ENCODE measurements around the gene NUDC. TPM values are rescaled to one million over a fixed set of nuclear protein-coding genes. Genes with fewer than 3 reads are reported as not detected.
A peak's percentile ranks its signal among the peaks of the same experiment; 100 is the strongest.

NUDC gene
- total and polyA plus RNA-seq, 2 of the 13 experiments (the other 11 are each of a cell fraction or from before 2014, with no cell fraction given) = 34.7 to 104 TPM

DNA sequence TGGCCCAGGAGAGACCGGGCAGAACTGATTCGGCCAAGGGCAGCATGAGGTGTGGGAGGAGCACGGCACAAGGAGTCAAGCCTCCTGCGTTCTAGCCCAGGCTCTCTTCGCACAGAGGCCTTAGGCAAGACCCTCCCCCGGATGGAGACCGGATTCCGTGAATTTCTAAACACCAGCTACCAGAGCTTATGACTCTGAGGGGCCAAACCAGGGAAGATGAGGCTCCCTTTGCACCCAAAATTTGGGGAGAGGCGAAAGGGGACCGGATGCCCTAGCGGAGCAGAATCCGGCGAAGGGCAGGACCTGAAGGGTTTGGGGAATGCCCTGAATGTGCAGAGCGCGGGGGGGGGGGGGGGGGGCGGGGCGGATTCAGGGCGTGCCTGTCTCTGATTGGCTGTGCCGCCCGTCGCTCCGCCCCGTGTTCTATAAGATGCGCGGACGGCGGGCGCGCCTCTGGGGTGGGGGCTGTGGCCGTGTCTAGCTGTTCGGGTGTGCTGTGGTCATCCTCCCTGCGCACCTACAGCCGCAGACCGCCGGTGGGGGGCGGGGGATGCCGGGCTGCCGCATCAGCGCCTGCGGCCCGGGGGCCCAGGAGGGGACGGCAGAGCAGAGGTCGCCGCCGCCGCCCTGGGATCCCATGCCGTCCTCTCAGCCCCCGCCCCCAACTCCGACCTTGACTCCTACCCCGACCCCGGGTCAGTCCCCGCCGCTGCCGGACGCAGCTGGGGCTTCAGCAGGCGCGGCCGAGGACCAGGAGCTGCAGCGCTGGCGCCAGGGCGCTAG is 71.9 kb downstream of the NUDC start, which contains the start of gene TRNP1 (continued):
- TF ChIP-seq ZNF253 (CRISPR knock-in tag; IDR thresholded peaks at IDR 0.05; ENCODE audit: borderline replicate concordance) (peak; percentile 69; the same call in 1 of the 2 replicates), SIN3B (IDR thresholded peaks at IDR 0.05; ENCODE audit: low read length) (no peak), RXRB (CRISPR knock-in tag; IDR thresholded peaks at IDR 0.05; ENCODE audit: borderline replicate concordance) (peak; percentile 92), MEF2D (CRISPR knock-in tag; IDR thresholded peaks at IDR 0.05) (no peak), ZNF264 (CRISPR knock-in tag; IDR thresholded peaks at IDR 0.05) (peak; percentile 64; the same call in 1 of the 2 replicates), HCFC1 (IDR thresholded peaks at IDR 0.05; ENCODE audit: low read depth, low read length) (no peak), ZNF577 (CRISPR knock-in tag; IDR thresholded peaks at IDR 0.05; ENCODE audit: borderline replicate concordance, low read depth) (no peak; the same call in 1 of the 2 replicates), MXI1 (IDR thresholded peaks at IDR 0.05; ENCODE audit: borderline replicate concordance, low read depth, low read length) (peak; percentile 64; the same call in 1 of the 3 replicates), CREB1 (IDR thresholded peaks at IDR 0.05) (peak; percentile 56), CREB1 (CRISPR knock-in tag; IDR thresholded peaks at IDR 0.05) (no peak; the same call in 1 of the 2 replicates), MZF1 (CRISPR knock-in tag; IDR thresholded peaks at IDR 0.05; ENCODE audit: borderline replicate concordance) (no peak), MXD4 (CRISPR knock-in tag; IDR thresholded peaks at IDR 0.05) (no peak)
- TF ChIP-seq, protein P1, sequence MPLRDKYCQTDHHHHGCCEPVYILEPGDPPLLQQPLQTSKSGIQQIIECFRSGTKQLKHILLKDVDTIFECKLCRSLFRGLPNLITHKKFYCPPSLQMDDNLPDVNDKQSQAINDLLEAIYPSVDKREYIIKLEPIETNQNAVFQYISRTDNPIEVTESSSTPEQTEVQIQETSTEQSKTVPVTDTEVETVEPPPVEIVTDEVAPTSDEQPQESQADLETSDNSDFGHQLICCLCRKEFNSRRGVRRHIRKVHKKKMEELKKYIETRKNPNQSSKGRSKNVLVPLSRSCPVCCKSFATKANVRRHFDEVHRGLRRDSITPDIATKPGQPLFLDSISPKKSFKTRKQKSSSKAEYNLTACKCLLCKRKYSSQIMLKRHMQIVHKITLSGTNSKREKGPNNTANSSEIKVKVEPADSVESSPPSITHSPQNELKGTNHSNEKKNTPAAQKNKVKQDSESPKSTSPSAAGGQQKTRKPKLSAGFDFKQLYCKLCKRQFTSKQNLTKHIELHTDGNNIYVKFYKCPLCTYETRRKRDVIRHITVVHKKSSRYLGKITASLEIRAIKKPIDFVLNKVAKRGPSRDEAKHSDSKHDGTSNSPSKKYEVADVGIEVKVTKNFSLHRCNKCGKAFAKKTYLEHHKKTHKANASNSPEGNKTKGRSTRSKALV (CRISPR knock-in tag; IDR thresholded peaks at IDR 0.05) = peak; percentile 46; the same call in 1 of the 2 replicates
- TF ChIP-seq, protein P2, sequence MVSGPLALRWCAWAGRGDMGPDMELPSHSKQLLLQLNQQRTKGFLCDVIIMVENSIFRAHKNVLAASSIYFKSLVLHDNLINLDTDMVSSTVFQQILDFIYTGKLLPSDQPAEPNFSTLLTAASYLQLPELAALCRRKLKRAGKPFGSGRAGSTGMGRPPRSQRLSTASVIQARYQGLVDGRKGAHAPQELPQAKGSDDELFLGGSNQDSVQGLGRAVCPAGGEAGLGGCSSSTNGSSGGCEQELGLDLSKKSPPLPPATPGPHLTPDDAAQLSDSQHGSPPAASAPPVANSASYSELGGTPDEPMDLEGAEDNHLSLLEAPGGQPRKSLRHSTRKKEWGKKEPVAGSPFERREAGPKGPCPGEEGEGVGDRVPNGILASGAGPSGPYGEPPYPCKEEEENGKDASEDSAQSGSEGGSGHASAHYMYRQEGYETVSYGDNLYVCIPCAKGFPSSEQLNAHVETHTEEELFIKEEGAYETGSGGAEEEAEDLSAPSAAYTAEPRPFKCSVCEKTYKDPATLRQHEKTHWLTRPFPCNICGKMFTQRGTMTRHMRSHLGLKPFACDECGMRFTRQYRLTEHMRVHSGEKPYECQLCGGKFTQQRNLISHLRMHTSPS (CRISPR knock-in tag; IDR thresholded peaks at IDR 0.05; ENCODE audit: low read depth) = no peak
- TF ChIP-seq, protein P3, sequence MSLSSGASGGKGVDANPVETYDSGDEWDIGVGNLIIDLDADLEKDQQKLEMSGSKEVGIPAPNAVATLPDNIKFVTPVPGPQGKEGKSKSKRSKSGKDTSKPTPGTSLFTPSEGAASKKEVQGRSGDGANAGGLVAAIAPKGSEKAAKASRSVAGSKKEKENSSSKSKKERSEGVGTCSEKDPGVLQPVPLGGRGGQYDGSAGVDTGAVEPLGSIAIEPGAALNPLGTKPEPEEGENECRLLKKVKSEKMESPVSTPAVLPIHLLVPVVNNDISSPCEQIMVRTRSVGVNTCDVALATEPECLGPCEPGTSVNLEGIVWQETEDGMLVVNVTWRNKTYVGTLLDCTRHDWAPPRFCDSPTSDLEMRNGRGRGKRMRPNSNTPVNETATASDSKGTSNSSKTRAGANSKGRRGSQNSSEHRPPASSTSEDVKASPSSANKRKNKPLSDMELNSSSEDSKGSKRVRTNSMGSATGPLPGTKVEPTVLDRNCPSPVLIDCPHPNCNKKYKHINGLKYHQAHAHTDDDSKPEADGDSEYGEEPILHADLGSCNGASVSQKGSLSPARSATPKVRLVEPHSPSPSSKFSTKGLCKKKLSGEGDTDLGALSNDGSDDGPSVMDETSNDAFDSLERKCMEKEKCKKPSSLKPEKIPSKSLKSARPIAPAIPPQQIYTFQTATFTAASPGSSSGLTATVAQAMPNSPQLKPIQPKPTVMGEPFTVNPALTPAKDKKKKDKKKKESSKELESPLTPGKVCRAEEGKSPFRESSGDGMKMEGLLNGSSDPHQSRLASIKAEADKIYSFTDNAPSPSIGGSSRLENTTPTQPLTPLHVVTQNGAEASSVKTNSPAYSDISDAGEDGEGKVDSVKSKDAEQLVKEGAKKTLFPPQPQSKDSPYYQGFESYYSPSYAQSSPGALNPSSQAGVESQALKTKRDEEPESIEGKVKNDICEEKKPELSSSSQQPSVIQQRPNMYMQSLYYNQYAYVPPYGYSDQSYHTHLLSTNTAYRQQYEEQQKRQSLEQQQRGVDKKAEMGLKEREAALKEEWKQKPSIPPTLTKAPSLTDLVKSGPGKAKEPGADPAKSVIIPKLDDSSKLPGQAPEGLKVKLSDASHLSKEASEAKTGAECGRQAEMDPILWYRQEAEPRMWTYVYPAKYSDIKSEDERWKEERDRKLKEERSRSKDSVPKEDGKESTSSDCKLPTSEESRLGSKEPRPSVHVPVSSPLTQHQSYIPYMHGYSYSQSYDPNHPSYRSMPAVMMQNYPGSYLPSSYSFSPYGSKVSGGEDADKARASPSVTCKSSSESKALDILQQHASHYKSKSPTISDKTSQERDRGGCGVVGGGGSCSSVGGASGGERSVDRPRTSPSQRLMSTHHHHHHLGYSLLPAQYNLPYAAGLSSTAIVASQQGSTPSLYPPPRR (CRISPR knock-in tag; IDR thresholded peaks at IDR 0.05; ENCODE audit: borderline replicate concordance) = peak; percentile 90
- TF ChIP-seq, protein P4, sequence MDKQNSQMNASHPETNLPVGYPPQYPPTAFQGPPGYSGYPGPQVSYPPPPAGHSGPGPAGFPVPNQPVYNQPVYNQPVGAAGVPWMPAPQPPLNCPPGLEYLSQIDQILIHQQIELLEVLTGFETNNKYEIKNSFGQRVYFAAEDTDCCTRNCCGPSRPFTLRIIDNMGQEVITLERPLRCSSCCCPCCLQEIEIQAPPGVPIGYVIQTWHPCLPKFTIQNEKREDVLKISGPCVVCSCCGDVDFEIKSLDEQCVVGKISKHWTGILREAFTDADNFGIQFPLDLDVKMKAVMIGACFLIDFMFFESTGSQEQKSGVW (CRISPR knock-in tag; IDR thresholded peaks at IDR 0.05; ENCODE audit: borderline replicate concordance) = no peak
- TF ChIP-seq, protein P5, sequence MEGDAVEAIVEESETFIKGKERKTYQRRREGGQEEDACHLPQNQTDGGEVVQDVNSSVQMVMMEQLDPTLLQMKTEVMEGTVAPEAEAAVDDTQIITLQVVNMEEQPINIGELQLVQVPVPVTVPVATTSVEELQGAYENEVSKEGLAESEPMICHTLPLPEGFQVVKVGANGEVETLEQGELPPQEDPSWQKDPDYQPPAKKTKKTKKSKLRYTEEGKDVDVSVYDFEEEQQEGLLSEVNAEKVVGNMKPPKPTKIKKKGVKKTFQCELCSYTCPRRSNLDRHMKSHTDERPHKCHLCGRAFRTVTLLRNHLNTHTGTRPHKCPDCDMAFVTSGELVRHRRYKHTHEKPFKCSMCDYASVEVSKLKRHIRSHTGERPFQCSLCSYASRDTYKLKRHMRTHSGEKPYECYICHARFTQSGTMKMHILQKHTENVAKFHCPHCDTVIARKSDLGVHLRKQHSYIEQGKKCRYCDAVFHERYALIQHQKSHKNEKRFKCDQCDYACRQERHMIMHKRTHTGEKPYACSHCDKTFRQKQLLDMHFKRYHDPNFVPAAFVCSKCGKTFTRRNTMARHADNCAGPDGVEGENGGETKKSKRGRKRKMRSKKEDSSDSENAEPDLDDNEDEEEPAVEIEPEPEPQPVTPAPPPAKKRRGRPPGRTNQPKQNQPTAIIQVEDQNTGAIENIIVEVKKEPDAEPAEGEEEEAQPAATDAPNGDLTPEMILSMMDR (CRISPR knock-in tag; IDR thresholded peaks at IDR 0.05) = peak; percentile 43

All from HepG2 (cell line).